Stimulated activated CD4-positive, alpha-beta T cell treated with anti-CD3 and anti-CD28 coated beads, Interleukin-1b, Interleukin-23, amount 100 ng/mL, for 48 hours (primary cell): Measurements from ENCODE around the gene MAD1L1.
"Not testable (repeated sequence)": the region's sequence is repeated elsewhere in the genome, so short reads cannot be mapped to it uniquely, and the experiment has no call there.

Source experiments
- DNase-seq: peaks from one replicate; pipeline ENCODE4 v3.0.0-alpha.2; 2020

Gene MAD1L1

DNA sequence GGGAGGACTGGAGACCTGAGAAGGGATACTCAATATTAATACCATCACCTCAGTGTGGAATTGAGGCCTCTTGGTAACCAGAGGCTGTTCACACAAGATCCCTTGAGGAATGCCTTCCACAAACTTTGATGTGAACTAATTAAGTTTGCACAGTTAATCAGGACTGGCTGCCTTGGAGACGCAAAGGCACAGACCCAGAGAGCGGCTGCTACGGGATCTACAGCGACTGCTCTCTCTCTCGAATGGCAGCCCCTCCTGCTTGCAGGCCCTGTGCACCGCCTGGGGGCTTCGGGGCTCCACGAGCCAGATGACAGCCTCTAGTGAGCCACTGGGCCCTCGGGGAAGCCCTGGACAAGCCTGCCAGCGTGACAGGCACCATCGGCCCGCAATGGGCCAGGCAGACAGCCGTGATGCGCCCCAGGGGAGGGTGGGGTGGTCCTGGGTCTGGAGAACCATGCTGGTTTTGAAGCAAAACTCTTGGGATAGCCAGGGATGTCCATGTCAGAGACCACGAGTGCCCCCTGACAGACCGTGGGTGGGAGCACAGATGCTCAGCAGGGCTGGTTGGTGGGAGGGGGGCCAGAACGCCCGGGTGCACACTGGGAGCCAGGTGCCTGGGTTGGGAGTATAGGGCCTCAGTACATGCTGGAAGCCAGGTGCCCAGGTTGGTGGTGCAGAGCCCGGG lies 367.0 kb downstream of the MAD1L1 start:
- no peak for DNase-seq

DNA sequence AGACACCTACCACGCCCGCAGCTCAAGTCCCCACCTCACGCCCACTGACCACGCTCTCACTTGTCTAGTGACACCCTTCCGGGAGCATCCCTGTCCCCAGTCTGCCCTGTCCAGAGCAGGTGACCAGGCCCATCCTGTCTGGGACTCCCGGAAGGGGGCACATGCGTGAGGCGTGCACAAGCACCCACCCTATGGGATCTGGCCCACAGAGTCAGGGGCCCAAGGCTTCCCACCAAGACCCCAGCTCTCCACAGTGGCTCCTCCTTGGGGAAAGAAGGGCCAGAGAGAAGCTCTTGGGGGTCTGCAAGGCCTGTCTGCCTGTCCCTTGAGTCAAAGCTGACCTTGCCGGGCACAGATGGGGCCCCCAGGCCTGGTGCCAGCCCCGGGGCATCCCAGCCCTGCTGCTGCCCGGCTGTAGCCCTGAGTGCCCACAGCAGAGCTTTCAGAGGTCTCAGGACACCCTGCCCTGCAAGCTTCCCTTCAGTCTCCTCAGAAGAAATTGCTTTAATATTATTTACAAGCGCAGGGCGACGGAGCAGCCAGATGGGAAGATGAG lies 367.7 kb downstream of the MAD1L1 start:
- DNase-seq = no peak

DNA sequence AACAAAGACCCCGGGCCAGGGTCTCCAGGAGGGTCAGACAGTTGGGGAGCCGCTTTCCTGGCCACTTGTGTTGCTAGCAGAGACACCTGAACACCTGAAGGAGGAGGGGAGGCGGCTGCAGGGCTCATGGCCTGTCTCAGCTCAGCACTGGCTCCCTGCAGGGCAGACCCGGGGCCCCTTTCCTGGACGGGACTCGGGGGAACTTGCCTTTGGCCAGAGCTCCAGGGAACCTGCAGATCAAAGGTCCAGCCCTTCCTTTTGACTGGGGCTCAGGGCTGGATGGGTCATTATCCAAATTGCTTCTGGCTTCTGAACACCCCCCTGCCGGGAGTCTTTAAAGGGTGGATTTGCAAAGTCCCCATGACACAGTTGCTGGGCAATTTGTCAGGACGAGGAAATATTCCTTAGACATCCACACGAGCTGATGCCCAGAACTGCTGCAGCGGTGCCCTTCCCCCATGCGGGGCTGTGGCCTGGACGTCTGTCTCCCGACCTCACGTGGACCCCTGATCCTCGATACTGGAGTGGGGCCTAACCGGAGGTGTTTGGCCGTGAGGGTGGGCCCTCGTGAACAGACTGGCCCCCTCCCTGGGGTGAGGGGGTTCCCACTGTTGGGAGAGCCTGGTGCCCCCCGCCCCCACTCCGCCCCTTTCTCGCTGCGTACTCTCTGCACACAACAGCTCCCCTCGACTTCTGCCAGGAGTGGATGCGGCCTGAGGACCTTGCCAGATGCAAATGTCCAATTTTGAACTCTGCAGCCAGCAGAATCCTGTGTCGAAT lies 368.4 kb downstream of the MAD1L1 start:
- no peak for DNase-seq

- no peak for DNase-seq
Measured at GRCh38 chr7:1863091-1863900, 369.4 kb downstream of the MAD1L1 start.

DNA sequence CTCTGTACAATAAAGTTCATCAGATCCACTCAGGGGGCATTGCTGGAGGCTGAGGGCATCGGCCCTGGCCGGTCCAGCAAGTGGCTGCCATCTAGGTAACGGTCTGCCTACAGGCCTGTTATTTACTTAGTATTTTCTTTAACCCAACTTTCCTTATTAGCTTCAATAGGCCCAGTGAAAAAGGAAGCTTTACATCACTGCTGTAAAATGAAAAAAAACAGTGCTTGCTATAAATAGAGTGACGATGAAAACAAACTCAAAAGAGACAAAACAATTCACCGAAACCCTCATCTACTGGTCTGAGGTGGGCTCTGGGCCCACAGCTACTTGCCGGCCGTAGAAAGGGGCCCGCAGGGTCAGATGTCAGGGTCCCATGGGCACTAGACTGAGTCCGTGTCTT lies 370.2 kb downstream of the MAD1L1 start:
- no peak for DNase-seq

GRCh38 chr7:1861799-1862458 lies 370.8 kb downstream of the MAD1L1 start:
- DNase-seq = no peak

- DNase-seq = not testable (repeated sequence)
Measured at GRCh38 chr7:1860881-1861798, 371.6 kb downstream of the MAD1L1 start.

- DNase-seq = no peak
Measured at GRCh38 chr7:1859266-1860035, 373.3 kb downstream of the MAD1L1 start.

- no peak for DNase-seq
Measured at GRCh38 chr7:1858435-1859265, 374.1 kb downstream of the MAD1L1 start.

GRCh38 chr7:1857487-1858421 lies 375.0 kb downstream of the MAD1L1 start:
- no peak for DNase-seq

DNA sequence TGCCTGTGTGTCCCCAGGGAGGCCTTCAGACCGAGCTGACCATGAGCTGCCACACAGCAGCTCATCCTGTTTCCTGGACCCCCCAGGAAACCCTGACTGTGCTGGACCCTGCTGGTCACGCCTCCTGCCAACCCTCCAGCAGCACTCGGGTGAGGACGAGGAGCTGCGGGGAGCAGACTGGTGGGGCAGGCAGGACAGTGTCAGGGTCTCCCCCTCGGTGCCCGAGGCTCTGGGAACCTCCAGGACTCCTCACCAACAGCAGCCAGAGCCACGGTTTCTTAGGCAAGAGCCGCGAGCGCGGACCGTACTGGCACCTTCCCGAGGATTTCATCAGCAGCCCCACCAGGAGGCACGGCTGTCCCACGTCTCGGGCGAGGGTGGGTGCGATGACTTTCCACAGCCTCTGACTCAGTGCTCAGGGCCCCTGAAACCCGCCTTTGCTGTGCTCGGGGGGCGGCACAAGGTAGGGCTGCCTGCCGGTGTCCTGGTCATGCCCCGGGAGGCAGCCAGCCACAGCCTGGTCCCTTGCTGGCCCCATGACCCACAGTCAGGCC lies 375.8 kb downstream of the MAD1L1 start:
- no peak for DNase-seq

DNA sequence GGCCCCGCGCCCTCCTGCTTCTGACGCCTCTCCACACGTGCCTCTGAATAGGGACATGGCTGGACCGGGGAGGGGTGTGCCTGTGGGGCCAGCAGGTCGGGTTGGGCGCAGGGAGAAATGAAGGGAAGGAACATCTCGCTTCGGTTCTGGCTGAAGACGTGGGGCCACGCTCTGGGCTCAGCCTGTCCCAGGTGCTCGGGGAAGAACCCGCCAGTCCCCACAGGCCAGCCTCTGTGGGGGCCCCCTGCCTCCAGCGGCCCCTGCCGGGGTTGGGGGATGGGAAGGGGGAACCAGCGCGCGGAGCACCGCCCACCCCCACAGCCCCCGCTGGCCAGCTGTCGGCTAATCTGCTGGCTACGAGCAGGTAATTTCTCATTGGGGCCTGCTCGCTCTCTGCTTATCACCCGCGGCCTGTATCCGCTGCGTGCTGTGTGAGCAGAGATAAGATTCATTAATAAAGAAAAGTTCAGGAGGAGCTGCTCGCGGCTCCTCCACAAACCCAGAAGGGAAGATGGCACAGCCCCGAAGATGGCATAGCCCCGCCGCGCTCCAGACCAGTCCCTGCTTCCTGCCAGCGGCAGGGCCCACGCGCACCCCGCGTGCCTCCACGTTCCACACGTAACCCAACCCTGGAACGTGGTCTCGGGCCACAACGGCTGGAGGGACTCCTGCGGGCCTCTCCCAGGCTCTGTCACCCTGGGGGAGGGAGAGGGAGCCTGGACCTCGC lies 376.4 kb downstream of the MAD1L1 start:
- no peak for DNase-seq

DNA sequence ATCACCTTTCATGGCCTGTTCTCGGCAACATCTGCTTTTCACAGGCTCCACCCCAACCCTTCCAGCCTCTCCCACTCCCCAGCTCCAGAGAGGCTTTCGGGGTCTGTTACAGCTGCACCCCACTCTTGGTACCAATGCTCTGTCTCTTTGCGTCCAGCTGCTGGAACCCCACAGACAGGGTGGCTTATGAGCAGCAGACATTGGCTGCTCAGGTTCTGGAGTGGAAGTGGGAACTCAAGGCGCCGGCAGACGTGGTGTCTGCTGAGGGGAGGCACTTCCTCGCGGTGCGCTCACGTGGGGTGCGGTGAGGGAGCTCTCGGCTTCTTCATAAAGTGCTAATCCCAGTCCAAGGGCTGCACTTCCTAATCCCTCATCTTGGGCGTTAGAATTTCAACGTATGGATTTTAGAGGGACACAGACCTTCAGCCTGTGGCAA lies 377.0 kb downstream of the MAD1L1 start:
- DNase-seq = no peak

DNA sequence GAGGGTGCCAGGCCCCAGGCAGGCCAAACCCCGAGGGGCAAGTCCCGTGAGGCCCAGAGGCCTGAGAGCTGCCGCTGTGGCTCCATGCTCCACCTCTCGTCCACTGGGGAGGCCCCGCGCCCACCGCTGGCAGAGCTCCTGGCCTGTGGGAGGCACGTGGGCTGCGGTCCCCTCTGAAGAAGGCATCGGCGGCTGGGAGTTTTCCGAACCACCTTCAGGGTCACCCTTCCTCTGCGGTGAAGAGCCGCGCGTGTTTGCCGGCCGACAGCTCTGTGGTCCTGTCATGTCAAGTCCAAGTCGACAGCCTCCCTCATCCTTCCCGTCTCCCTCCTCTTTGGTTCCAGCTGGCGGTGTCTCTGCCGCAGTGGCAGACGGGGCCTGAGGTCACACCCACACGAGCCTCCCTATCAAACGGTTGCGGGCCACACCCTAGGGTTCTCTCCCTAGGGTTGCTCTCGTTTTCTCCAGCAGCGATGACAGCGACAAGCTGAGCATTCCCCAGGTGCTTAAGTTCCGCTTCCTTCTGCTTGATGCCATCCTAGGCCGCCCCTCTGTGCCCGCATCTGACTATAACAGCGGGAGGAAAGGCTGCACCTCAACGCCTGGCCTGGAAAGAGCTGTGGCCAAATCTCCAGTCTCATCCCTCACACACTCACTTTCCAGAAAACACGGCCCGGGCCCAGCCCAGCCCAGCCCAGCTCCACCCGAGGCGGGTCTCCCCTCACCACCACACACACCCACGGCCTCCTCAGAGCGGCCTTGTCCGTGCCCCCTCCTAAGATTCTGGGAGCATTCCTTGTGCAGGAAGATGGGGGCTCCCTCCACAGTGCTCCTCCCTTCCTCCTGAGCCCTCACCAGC lies 377.6 kb downstream of the MAD1L1 start:
- DNase-seq = no peak

- DNase-seq = no peak
Measured at GRCh38 chr7:1853986-1854865, 378.5 kb downstream of the MAD1L1 start.
